Right lung (tissue), 5 donors: ENCODE measurements around the gene C3. TPM values are rescaled to one million over a fixed set of nuclear protein-coding genes. Genes with fewer than 3 reads are reported as not detected.

Source experiments
- DNase-seq, 2 donors: peaks; one replicate each; pipeline ENCODE4 v3.0.0-alpha.2; 2013
- polyA plus RNA-seq, 5 donors: library from polyadenylated mRNA; unstranded; fragments of 120-200 nt; gene quantifications; one replicate each; pipeline versions ENCODE4 v1.2.1 to v1.2.3, GENCODE V29; 2013; ENCODE audit warnings: inconsistent platforms in 1 of 5, low replicate concordance in 1 of 5; ENCODE audit not compliant: insufficient read length in 5 of 5, insufficient read depth in 1 of 5

Gene C3
- polyA plus RNA-seq, 5 donors: 21.7 to 123 (median 39.6) TPM

DNA sequence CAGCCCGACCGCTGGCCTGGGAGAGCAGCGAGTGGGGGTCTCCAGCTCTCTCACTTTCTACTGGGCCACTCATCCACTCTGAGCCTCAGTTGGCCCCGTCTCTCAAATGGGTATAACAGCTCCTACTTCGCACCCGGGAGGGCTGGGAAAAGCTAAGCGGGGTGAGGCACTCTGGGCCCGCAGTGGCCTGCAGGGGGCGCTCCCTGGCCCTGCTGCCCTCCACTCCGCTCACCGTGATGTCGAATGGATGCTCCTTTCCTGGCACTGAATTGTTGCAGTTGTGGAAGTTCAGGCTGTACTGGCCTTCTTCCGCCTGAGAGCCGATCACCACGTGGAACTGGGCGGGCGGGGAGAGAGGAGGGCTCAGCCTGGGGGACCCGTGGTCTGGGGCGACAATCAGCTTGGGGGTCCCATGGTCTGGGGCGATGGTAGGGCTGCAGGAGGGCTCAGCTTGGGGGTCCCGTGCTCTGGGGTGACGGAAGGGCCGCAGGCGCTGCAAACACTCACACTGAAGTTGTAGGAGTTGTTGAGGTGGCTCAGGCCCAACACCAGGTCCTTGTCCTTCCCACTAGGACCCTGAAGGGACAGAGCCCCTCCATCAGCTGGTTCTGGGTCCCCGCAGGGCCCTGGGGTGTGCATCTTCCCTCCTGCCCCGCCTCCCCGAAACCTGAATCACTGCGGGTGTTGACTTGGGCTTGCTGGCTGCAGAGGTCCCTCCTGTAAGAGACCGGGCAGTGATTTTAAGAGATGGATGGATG, 13.1 kb upstream of the C3 start:
- no peak for DNase-seq

DNA sequence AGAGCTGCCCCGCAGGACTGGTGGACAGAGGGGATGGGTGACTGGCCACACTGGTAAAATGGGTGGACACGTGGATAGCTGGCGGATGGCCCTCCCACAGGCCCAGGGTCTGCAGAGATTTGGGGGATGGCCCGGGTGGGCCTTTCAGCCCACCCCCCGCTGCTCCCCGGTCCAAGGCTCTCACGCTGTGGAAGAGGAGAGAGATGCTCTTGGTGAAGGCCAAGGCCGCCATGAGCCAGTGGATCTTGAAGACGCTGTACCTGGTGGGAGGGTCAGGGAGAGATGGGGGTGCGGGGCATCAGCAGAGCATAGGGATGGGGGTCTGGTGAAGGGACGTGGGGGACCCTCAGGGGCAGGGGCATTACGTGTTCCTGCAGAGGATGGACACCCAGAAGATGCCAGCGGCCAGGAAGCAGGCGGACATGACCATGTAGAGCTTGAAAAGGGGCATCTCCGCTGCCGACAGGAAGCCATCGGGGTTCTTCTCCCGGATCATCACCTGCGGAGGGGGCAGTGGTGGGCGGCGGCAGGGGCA, 12.4 kb upstream of the C3 start:
- DNase-seq: no peak

GRCh38 chr19:6731822-6732221, 11.4 kb upstream of the C3 start:
- DNase-seq: no peak

- DNase-seq: no peak
Measured at GRCh38 chr19:6730941-6731670, 10.7 kb upstream of the C3 start.

DNA sequence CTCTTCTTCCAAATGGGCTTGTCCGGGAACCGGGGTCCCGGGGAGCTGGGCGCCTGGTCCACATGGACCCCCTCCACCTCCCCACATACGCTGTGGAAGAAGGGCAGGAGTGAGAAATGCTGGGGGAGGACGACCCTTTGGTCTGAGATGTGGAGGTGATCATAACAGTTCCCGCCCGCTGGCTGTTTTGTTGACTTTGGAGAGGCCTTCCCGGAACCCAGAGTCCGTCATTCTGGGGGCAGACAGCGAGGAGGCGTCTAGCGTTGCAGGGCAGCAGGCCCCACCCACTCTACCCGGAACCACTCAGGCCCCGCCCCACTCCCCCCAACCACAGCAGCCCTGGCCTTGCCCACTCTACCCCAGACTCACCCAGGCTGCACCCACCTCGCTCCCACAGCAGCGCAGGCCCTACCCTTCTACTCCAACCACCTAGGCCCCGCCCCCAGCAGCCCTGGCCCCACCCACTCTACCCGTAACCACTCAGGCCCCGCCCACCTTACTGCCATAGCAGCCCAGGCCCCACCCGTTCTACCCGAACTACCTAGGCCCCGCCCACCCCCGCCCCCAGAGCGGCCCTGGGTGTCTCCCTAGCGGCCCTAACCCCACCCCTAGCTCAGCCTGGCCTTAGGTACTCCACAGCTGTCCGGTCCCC, 9.8 kb upstream of the C3 start:
- peak; percentile 23 to 37 for DNase-seq

- no peak for DNase-seq
Measured at GRCh38 chr19:6729573-6730152, 9.2 kb upstream of the C3 start.

GRCh38 chr19:6728346-6728745, 7.9 kb upstream of the C3 start:
- DNase-seq: no peak

- DNase-seq: no peak
Measured at GRCh38 chr19:6725513-6726231, 5.2 kb upstream of the C3 start.

DNA sequence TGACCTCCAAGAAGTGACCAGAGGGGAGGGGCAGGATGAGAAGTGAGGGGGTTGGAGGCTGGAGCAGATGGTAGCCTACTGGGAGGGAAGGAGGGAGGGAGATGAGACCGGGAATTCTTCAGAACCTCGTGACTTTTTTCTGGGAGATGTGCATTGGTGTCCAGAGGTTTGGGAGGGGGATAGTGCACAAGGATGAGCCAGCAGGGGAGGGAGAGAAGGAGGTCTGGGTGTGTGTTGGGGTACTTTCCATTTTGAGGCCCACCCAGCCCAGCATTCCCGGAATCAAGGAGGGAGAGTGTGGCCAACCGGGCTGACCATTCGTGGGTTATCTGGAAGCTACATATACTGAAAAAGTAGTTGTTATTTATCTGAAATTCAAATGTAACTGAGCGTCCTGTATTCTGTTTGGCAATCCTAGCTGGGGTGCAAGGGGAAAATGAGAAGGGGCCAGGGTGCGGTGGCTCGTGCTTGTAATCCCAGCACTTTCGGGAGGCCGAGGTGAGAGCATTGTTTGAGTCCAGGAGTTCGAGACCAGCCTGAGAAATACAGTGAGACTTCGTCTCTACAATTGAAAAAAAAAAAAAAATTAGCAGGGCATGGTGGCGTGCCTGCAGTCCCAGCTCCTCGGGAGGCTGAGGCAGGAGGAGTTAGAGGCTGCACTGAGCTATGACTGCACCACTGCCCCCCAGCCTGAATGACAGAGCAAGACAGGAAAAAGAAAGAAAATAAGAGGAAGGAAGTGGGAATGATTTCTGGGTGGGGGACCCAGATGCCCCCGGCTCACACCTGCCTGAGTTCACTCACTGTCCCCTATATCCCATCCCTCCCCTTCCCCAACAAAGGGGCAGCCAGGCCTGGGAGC, 4.4 kb upstream of the C3 start:
- no peak for DNase-seq

- DNase-seq: no peak
Measured at GRCh38 chr19:6723738-6724137, 3.3 kb upstream of the C3 start.

DNA sequence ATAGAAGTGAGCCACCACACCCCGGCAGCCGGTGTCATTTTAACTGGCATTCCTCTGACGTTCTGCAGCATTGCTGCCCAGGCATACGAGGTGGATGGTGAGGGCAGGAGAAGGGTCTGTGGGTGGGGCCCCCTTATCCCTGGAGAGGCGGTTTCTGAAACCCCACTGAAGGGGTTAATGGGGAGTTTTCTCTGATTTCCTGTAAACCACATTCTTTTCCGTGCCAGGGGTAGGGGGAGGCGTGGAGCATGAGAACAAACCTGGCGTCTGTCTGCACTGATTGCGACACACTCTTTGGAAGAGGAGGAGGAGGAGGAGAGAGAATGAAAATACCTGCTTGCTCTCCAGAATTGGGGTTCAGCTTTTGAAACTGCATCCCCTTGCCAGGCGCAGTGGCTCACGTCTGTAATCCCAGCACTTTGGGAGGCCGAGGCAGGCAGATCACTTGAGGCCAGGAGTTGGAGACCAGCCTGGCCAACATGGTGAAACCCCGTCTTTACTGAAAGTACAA, 2.7 kb upstream of the C3 start:
- DNase-seq: peak; percentile 63 to 72

DNA sequence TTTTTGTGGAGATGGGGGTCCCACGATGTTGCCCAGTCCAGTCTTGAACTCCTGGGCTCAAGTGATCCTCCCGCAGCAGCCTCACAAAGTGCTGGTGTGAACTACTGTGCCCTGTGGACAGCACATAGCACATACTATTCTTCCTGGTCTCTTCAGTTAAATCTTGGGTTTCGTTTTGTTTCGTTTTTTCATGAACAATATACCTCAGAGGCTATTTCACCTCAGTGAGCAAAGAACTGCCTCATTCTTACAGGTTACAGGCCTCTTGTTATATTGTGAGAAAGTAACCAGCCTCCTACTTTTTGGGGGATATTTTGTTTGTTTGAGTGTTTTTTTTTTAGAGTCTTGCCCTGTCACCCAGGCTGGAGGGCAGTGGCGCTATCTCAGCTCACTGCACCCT, 1.3 kb upstream of the C3 start:
- DNase-seq: no peak

- no peak for DNase-seq
Measured at GRCh38 chr19:6721138-6721474, 656 bp upstream of the C3 start.

- no peak for DNase-seq
Measured at GRCh38 chr19:6719992-6720368, 470 bp downstream of the C3 start.

DNA sequence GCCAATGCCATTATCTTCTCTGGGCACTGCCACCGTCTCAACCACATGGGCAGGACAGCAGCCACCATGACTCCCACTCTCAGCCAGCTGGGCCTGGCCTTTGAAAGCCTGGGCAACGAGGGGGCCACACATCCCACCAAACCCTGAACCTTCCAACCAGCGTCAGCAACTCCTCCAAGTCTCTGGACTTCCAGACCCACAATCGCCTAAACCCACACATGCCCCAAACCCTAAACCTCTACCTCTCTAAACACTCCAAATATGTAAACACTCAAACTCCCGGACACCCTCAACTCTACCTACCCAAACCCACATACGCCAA, 949 bp downstream of the C3 start:
- no peak for DNase-seq

DNA sequence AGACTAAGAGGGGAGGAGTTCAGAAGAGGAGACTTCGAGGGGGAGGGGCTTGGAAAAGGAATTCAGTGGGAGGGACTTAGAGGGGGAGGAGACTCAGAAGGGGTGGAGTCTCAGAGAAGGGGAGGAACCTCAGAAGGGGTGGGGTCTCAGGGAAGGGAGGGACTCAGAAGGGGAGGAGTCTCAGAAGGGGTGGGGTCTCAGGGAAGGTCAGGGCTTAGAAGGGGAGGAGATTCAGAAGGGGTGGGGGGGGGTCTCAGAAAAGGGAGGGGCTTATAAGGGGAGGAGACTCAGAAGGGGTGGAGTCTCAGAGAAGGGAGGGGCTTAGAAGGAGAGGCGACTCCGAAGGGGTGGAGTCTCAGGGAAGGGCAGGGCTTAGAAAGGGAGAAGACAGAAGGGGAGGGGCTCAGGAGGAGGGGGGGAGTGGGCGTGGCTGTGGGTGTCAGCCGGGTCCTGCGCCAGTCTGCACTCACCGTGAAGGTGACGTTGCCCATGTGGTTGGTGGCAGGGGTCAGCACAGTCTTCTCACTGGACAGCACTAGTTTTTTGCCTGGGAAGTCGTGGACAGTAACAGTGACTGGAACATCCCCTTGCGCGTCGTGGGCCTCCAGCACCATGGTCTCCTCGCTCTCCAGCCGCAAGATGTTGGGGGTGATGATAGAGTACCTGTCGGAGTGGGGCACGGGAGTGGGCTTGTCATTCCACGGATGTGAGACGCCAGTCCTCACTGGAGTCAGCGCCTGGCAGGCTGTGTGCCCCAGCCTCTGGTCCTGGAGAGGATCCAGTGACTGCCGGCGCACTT, 1.5 kb downstream of the C3 start:
- no peak for DNase-seq

- no peak for DNase-seq
Measured at GRCh38 chr19:6718111-6718740, 2.2 kb downstream of the C3 start.

- no peak for DNase-seq
Measured at GRCh38 chr19:6717441-6717971, 2.9 kb downstream of the C3 start.

DNA sequence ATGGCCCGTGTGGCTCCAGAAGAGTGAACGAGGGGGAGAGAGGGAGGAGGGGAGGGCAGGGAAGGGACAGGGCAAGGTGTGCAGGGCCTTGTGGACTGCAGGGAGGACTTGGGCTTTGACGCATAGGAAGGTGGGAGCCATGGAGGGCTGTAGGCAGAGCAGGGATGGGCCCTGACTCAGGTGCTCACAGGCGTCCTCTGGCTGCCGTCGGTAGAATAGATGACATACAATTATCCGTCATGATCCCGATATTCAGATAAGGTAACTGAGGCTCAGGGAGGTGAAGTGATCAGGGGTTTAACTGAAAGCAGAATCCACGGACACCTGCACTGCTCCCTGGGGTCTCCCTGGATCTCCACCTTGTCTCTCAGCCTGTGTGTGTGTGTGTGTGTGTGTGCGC, 3.4 kb downstream of the C3 start:
- DNase-seq: no peak
